Testis (tissue), 3 donors: ENCODE results near the gene HSPG2. TPM values are rescaled to one million over a fixed set of nuclear protein-coding genes. Genes with fewer than 3 reads are reported as not detected.
"Not testable (repeated sequence)": the region's sequence is repeated elsewhere in the genome, so short reads cannot be mapped to it uniquely, and the experiment has no call there.

Experiments used
- DNase-seq: peaks from one replicate; pipeline ENCODE4 v3.0.0-alpha.2; 2019
- H3K27ac ChIP-seq, 2 donors: fragments of 200-600 bp; sonication (generic); one replicate each; pipeline ENCODE4 v1.5.1; 2019
- H3K27me3 ChIP-seq: fragments of 200-600 bp; sonication (generic); one replicate; pipeline ENCODE4 v1.5.1; 2019
- H3K36me3 ChIP-seq: fragments of 200-600 bp; sonication (generic); one replicate; pipeline ENCODE4 v1.5.1; 2017; ENCODE audit warnings: low read depth; ENCODE audit errors: missing control alignments
- H3K4me1 ChIP-seq: fragments of 200-600 bp; sonication (generic); one replicate; pipeline ENCODE4 v1.5.1; 2019
- H3K4me3 ChIP-seq, 2 donors: fragments of 200-600 bp; sonication (generic); one replicate each; pipeline ENCODE4 v1.5.1; 2017 to 2019
- H3K9me3 ChIP-seq: fragments of 200-600 bp; sonication (generic); one replicate; pipeline ENCODE4 v1.5.1; 2017
- POLR2A ChIP-seq: fragments of 450-650 bp; IDR thresholded peaks from one replicate; pipeline ENCODE4 v1.6.1; 2017; ENCODE audit warnings: antibody characterized with exemption, mild to moderate bottlenecking, moderate library complexity
- WGBS, 2 donors: methylation state at CpG; one replicate each; pipeline ENCODE4 v1.1.5; 2018; 5-methylcytosine and 5-hydroxymethylcytosine counted together
- intact Hi-C: fragments of 100-400 bp; cut with DNase I; formaldehyde crosslinking; loops from one replicate; pipeline ENCODE4 v1.15.1; 2023; ENCODE audit warnings: low total_unique reads
- polyA plus RNA-seq: library from polyadenylated mRNA; stranded (reverse); fragments of 350-450 nt; fragmentation: Illumina TruSeq; extraction: RNeasy Lipid Tissue Mini Kit (QIAGEN cat#74804); gene quantifications from one replicate; pipeline ENCODE4 v1.2.3, GENCODE V29; 2014; ENCODE audit warnings: low read depth, low replicate concordance; ENCODE audit not compliant: insufficient read depth
- total RNA-seq, 2 donors: library from RNA; depleted of rRNA; stranded (reverse); fragments of >200 nt; gene quantifications; one replicate each; pipeline ENCODE4 v1.2.3, GENCODE V29; 2016
- TF ChIP-seq, protein P1 (sequence below), 3 experiments: fragments of 450-650 bp in 2 of 3; fragments of 200-600 bp in 1 of 3; sonication (generic) in 1 of 3; IDR thresholded peaks; one replicate each; pipeline ENCODE4 v1.5.1; 2016 to 2019; ENCODE audit warnings: antibody characterized with exemption in 3 of 3, mild to moderate bottlenecking in 2 of 3, moderate library complexity in 1 of 3

The HSPG2 gene
- total and polyA plus RNA-seq, 3 donors from 2014 or later, result 51.8 to 72.1 (median 54.2) TPM

DNA sequence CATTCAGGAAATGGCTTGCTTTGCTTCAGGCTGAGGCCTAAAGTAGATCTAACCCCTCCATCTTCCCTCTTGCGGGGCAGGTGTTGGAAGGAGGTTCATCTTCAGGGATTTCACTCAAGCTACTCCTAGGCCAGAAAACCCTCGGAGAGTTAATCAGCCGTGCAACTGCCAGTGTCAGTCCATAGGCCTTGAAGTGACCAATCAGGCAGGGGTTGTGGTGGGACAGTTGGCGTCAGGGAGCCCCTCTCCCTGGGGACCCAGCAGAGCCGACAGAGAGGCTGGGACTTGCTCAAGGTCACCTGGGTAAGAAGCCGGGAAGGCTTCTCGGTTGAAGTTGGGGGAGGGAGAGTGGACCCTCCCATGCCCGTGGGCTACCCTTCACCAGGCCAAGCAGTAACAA lies 36.8 kb upstream of the HSPG2 start:
- DNase-seq, result not testable (repeated sequence)

DNA sequence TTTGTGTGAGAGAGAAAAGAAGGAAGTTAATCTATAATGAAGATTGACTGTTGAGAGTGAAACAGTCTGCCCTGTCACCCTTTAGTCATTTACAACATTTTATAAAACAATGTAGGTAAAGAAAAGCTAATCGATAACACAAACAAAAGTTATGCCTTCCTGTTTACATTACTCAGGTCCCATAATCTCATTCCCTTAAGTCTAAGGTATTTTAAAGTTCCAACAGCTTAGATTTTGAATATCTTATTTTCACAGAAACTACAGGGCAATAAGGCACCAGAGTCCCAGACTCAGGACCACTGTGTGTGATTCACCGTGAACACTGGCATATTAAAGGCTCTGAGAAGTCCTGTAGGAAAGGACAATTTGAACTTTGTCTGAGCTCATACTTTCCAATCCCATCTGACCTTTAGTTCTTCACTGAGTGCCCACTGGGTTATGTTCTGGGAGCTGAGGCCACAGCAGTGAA lies 35.9 kb upstream of the HSPG2 start:
- intact Hi-C loops, H3K9me3 ChIP-seq, H3K27me3 ChIP-seq, DNase-seq, H3K27ac ChIP-seq, H3K4me1 ChIP-seq, H3K36me3 ChIP-seq, H3K4me3 ChIP-seq: not testable (repeated sequence)
- 69 to 87% methylated on average over 2 of the region's 2 CpGs for WGBS, 2 donors

More for the DNA sequence above, 36.8 kb upstream of the HSPG2 start:
- H3K4me3 ChIP-seq, H3K9me3 ChIP-seq, H3K4me1 ChIP-seq, H3K27me3 ChIP-seq, intact Hi-C loops, H3K36me3 ChIP-seq, H3K27ac ChIP-seq: not testable (repeated sequence)
- WGBS, 2 donors, result 66 to 84% methylated on average over 5 to 8 of the region's 8 CpGs

DNA sequence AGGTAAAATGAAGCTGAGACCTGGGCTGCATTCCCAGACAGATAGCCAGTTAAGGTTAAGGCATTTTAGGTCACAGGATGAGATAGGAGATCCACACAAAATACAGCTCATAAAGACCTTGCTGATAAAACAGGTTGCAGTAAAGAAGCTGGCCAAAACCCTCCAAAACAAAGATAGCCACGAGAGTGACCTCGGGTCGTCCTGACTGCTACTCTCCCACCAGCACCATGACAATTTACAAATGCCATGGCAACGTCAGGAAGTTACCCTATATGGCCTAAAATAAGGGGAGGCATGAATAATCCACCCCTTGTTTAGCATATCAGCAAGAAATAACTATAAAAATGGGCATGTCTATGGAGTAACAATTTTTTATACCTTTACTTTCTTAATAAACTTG lies 33.4 kb upstream of the HSPG2 start:
- H3K27me3 ChIP-seq, intact Hi-C loops, H3K4me1 ChIP-seq, DNase-seq, H3K4me3 ChIP-seq, H3K27ac ChIP-seq, H3K9me3 ChIP-seq, H3K36me3 ChIP-seq: not testable (repeated sequence)
- WGBS, 2 donors, result 42 to 63% methylated on average over 4 of the region's 4 CpGs

DNA sequence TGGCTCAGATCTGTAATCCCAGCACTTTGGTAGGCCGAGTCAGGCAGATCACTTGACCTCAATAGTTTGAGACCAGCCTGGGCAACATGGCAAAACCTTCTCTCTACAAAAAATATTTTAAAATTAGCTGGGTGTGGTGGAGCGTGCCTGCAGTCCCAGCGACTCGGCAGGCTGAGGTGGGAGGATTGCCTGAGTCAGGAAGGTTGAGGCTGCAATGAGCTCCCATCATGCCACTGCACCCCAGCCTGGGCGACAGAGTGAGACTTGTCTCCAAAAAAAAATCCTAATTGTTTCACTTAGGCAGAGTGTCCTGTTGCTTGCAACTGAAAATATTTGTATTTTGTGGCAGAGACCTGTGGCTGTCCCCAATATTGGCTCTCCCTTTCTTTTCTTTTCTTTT lies 32.0 kb upstream of the HSPG2 start:
- 69 to 76% methylated on average over 5 of the region's 5 CpGs for WGBS, 2 donors
- H3K4me1 ChIP-seq, DNase-seq, H3K36me3 ChIP-seq, H3K4me3 ChIP-seq, H3K9me3 ChIP-seq, H3K27ac ChIP-seq, intact Hi-C loops, H3K27me3 ChIP-seq: not testable (repeated sequence)

DNA sequence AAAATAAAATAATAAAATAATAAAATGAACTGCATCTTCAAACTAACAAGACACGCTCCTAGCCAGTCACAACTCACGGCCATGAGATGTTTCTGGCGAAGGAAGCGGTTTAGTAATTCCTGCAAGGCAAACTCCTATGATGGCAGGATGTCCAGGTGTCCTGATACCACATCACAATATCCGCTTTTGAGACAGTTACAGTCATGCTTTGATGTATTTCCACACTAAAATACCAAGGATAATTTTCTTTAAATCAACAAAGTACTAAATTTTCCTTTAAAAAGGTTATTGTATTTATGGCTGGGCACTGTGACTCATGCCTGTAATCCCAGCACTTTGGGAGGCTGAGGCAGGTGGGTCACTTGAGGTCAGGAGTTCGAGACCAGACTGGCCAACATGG lies 30.1 kb upstream of the HSPG2 start:
- H3K27me3 ChIP-seq, H3K36me3 ChIP-seq, intact Hi-C loops, H3K9me3 ChIP-seq, H3K4me3 ChIP-seq, H3K4me1 ChIP-seq, H3K27ac ChIP-seq, DNase-seq: not testable (repeated sequence)
- 95 to 97% methylated on average over 6 of the region's 6 CpGs for WGBS, 2 donors

DNA sequence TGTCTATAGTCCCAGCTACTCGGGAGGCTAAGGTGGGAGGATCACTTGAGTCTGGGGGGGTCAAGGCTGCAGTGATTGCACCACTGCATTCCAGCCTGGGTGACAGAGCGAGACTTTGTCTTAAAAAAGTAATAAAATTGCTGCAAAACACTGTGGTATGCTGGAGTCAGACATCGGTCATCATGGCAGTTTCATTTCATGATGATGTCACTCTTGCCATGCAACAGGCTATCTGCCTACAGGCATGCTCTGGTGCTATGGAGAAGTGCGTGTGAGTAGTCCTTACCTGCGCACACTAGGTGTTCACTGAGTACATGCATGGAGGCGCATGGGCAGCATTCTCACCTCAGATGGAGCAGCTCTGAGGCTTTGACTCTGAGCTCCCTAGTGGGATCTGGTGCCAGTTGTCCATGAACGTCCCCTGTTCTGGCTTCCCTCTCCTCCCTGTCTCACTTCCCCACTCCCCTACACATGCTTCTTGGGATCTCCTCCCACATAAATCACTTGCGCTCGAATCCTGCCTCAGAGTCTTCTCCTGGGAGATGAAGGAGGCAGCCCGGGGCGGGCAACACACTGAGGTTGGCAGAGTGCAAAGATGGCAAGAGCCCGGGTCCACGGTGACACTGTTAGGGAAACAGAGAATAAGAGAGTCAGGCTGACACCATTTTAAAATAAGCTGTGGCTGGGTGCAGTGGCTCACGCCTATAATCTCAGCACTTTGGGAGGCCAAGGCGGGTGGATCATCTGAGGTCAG lies 29.3 kb upstream of the HSPG2 start:
- intact Hi-C loops, result no loop called here
- Histone ChIP-seq H3K4me1 (no peaks in the 10 kb centered on the region), H3K27me3 (no peaks in the 10 kb centered on the region), H3K9me3 (no peaks in the 10 kb centered on the region), H3K4me3 (no peak overlapping the region), H3K27ac (no peak overlapping the region), H3K36me3 (no peaks in the 10 kb centered on the region)
- no peak for TF ChIP-seq POLR2A
- TF ChIP-seq, protein P1, sequence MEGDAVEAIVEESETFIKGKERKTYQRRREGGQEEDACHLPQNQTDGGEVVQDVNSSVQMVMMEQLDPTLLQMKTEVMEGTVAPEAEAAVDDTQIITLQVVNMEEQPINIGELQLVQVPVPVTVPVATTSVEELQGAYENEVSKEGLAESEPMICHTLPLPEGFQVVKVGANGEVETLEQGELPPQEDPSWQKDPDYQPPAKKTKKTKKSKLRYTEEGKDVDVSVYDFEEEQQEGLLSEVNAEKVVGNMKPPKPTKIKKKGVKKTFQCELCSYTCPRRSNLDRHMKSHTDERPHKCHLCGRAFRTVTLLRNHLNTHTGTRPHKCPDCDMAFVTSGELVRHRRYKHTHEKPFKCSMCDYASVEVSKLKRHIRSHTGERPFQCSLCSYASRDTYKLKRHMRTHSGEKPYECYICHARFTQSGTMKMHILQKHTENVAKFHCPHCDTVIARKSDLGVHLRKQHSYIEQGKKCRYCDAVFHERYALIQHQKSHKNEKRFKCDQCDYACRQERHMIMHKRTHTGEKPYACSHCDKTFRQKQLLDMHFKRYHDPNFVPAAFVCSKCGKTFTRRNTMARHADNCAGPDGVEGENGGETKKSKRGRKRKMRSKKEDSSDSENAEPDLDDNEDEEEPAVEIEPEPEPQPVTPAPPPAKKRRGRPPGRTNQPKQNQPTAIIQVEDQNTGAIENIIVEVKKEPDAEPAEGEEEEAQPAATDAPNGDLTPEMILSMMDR (IDR thresholded peaks at IDR 0.05), result no peak
- WGBS, 2 donors, result 81 to 88% methylated on average over 13 to 15 of the region's 15 CpGs
- no peak for DNase-seq

DNA sequence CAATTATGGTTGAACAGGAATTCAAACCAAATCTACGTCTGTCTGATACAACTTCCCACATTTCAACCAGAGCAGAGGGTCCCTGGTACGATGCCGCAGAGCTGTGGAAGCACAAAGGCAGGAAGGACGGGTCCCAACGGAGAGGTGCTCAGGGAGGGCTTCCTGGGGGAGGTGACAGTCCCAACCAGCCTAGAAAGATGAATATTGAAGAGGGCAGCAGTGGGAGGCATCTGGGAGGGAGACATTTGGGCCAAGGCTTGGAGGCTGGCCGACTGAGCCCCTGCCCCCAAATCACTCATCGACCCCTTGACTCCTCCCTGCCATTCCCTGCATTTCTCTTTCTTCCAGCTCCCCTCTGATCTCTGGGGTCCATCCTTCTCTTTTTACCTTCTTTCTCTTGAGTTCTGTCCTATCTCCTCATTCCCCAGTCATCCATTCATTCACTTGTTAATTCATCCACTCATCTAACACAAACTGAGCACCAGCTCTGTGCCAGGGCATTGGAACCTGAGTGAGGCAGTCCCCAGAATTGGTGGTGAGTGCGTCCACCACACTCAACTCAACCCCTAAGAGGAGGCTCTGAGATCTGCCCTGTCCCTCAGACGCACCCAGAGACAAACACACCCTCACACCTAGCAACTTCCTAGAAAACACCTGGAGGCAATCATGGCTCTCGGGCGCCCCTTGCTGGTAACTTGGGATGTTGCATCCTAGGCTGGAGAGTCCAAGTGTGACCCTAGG lies 26.5 kb upstream of the HSPG2 start:
- H3K27ac ChIP-seq, result no peak overlapping the region
- TF ChIP-seq POLR2A, result no peak
- TF ChIP-seq, protein P1 (IDR thresholded peaks at IDR 0.05), result peak; percentile 79 to 92 (median 90)
- 50 to 67% methylated on average over 8 to 11 of the region's 11 CpGs for WGBS, 2 donors

More for the DNA sequence above, 26.5 kb upstream of the HSPG2 start:
- Histone ChIP-seq H3K4me3 (no peak overlapping the region), H3K9me3 (no peaks in the 10 kb centered on the region), H3K36me3 (no peaks in the 10 kb centered on the region), H3K4me1 (no peaks in the 10 kb centered on the region), H3K27me3 (no peaks in the 10 kb centered on the region)
- DNase-seq, result peak; percentile 85
- intact Hi-C loops, result no loop called here
